ENCODE data around the gene GADD45GIP1. TPM values are rescaled to one million over a fixed set of nuclear protein-coding genes. Genes with fewer than 3 reads are reported as not detected.

Gene GADD45GIP1
- total RNA-seq, 1 donor from 2014 or later = 27.1 TPM

DNA sequence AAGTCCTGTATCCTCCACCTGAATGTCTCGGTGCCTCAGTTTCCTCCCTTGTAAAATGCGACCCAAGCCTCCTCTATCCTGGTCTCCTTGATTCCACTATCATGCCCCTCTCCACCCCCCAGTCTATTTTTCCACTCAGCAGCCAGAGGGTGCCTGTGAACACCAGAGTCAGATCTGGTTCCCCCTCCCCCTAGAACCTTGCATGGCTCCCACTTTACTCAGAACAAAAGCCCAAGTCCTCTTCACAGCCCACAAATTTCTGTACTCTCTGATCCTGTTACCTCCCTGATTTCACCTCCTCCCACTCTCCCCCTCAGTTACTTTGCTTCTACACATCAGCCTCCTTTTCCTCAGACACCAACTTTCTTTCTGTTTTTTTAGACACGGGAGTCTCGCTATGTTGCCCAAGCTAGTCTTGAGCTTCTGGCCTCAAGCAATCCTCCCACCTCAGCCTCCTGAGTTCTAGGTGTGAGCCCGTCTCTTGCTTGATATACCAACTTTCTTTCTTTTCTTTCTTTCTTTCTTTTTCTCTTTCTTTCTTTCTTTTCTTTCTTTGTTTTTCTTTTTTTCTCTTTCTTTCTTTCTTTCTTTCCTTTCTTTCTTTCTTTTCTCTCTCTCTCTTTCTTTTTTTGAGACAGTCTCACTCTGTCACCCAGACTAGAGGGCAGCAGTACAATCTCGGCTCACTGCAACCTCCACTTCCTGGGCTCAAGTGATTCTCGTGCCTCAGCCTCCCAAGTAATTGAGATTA, 13.2 kb upstream of the GADD45GIP1 start:
- Histone ChIP-seq H3K4me3 (ENCODE audit: low read depth, low read length) (no peak overlapping the region), H3K27me3 (ENCODE audit: control insufficient read depth, insufficient read depth, low read length) (no peaks in the 10 kb centered on the region), H3K36me3 (ENCODE audit: control insufficient read depth, insufficient read depth, low read length) (no peaks in the 10 kb centered on the region)
- no peak for FAIRE-seq
- TF ChIP-seq, protein P1, sequence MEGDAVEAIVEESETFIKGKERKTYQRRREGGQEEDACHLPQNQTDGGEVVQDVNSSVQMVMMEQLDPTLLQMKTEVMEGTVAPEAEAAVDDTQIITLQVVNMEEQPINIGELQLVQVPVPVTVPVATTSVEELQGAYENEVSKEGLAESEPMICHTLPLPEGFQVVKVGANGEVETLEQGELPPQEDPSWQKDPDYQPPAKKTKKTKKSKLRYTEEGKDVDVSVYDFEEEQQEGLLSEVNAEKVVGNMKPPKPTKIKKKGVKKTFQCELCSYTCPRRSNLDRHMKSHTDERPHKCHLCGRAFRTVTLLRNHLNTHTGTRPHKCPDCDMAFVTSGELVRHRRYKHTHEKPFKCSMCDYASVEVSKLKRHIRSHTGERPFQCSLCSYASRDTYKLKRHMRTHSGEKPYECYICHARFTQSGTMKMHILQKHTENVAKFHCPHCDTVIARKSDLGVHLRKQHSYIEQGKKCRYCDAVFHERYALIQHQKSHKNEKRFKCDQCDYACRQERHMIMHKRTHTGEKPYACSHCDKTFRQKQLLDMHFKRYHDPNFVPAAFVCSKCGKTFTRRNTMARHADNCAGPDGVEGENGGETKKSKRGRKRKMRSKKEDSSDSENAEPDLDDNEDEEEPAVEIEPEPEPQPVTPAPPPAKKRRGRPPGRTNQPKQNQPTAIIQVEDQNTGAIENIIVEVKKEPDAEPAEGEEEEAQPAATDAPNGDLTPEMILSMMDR (IDR thresholded peaks at IDR 0.05; ENCODE audit: insufficient read depth, low read length, severe bottlenecking) = no peak
- no peak for DNase-seq (ENCODE audit: low read depth)

DNA sequence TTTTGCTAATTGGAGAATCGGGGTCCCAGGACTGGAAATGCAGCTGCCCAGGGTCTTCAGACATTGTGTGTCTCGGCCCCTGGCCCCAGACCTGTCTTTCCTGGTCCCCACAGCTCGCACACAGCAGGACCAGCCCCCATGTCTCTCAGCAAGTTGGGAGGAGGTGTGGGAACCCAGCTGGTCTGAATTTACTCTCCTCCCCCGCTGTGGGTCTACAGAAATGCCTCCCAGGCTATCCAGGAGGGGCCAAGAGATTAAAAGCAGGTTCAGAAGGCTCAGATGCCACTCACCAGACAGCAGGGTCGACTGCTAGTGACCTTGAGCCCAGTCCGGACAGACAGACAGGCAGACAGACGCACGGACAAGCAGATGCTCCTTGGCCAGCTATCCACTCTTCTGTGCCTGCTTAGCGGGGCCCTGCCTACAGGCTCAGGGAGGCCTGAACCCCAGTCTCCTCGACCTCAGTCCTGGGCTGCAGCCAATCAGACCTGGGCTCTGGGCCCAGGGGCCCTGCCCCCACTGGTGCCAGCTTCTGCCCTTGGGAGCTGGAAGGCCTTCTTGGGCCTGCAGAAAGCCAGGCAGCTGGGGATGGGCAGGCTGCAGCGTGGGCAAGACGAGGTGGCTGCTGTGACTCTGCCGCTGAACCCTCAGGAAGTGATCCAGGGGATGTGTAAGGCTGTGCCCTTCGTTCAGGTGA, 12.4 kb upstream of the GADD45GIP1 start, which contains the start of gene DAND5:
DAND5 (plus strand) TSS at position 285 of the 697 bp plus-strand sequence; CDS start at position 370, 85 bp downstream.
- no peak within 1 kb of the TSS for H3K4me3 ChIP-seq (ENCODE audit: low read depth, low read length)
- no peaks in the 10 kb centered on the region for H3K36me3 ChIP-seq (ENCODE audit: control insufficient read depth, insufficient read depth, low read length)
- DNase-seq (ENCODE audit: low read depth) (no peak), FAIRE-seq (no peak)
- TF ChIP-seq, protein P1 (IDR thresholded peaks at IDR 0.05; ENCODE audit: insufficient read depth, low read length, severe bottlenecking) = no peak
- no peaks in the 10 kb centered on the region for H3K27me3 ChIP-seq (ENCODE audit: control insufficient read depth, insufficient read depth, low read length)

DNA sequence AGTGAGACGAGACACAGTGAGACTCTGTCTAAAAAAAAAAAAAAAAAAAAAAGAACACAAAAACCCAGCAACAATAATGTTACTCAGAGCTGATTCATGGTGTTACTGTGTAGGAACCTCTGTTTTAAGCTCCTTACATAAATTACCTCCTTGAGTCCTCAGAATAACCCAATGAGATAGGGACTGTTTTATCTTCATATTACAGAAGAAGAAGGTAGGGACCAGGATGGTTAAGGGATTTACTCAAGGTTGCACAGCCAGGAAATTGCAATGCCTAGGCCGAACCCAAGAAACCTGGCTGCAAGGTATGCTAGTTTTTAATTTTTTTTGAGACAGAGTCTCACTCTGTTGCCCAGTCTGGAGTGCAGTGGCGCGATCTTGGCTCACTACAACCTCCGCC, 10.9 kb upstream of the GADD45GIP1 start:
- Histone ChIP-seq H3K4me3 (ENCODE audit: low read depth, low read length) (no peak overlapping the region), H3K27me3 (ENCODE audit: control insufficient read depth, insufficient read depth, low read length) (no peaks in the 10 kb centered on the region), H3K36me3 (ENCODE audit: control insufficient read depth, insufficient read depth, low read length) (no peaks in the 10 kb centered on the region)
- TF ChIP-seq, protein P1 (IDR thresholded peaks at IDR 0.05; ENCODE audit: insufficient read depth, low read length, severe bottlenecking) = no peak
- peak; percentile 67 for DNase-seq (ENCODE audit: low read depth)
- FAIRE-seq = no peak

DNA sequence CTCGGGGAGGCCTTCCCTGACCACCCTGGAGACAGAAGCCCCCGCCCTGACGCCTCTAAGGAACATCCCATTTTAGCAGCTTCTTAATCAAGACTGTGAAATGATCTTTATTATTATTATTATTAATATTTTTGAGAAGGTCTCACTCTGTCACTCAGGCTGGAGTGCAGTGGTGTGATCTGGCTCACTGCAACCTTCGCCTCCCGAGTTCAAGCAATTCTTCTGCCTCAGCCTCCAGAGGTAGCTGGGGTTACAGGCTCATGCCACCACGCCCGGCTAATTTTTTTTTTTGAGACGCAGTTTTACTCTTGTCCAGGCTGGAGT, 8.8 kb upstream of the GADD45GIP1 start:
- DNase-seq (ENCODE audit: low read depth) (no peak), FAIRE-seq (no peak)
- Histone ChIP-seq H3K4me3 (ENCODE audit: low read depth, low read length) (no peak overlapping the region), H3K27me3 (ENCODE audit: control insufficient read depth, insufficient read depth, low read length) (no peaks in the 10 kb centered on the region), H3K36me3 (ENCODE audit: control insufficient read depth, insufficient read depth, low read length) (no peaks in the 10 kb centered on the region)
- TF ChIP-seq, protein P1 (IDR thresholded peaks at IDR 0.05; ENCODE audit: insufficient read depth, low read length, severe bottlenecking) = no peak

DNA sequence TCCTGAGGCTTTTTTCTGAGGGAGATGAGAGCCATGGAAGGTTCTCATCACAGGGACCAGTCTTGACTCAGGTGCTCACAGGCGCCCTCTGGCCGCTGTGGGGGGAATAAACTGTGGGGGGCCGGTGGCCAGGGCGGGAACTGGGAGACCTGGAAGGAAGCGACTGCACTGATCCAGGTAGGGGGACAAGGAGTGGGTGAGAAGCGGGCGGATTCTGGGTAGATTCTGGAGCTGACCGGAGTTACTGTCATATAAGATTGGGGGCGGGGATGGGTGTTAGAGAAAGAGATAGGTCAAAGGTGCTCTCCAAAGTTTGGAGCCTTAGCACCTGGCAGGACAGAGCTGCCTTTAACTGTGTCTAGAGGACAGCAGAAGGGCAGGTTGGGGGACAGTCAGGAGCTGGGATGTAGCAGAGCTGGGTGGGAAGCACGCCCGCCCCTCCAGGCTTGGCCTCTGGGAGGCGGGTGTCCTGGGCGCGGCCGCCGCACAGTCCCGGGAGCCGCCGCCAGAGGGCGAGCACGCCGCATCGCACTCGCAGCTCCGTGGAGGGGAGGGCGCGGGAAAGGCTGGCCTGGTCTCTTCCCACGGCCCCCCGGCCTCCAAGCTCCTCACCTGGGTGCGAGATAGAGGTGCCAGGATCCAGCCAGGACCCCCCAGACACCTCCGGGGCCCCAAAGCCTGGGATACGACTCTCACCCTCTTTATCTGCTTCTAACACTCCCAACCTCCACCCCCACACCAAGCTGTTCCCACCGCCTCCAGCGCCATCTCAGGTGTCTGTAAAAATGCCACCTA, 8.2 kb upstream of the GADD45GIP1 start:
- peak overlapping the region; percentile 34 for H3K4me3 ChIP-seq (ENCODE audit: low read depth, low read length)
- FAIRE-seq (no peak), DNase-seq (ENCODE audit: low read depth) (peak; percentile 52)
- H3K36me3 ChIP-seq (ENCODE audit: control insufficient read depth, insufficient read depth, low read length) = no peaks in the 10 kb centered on the region
- TF ChIP-seq, protein P1 (IDR thresholded peaks at IDR 0.05; ENCODE audit: insufficient read depth, low read length, severe bottlenecking) = peak; percentile 98
- no peaks in the 10 kb centered on the region for H3K27me3 ChIP-seq (ENCODE audit: control insufficient read depth, insufficient read depth, low read length)

Measured in bronchial epithelial cell (primary cell).